Neural cell (in vitro differentiated cells): ENCODE results near the gene MCAT.

Source experiments
- CTCF ChIP-seq: fragments of 450-650 bp; IDR thresholded peaks from 2 replicates; pipeline ENCODE4 v1.5.1; 2014; ENCODE audit warnings: antibody characterized with exemption, mild to moderate bottlenecking, moderate library complexity; ENCODE audit not compliant: poor library complexity, severe bottlenecking
- EZH2 ChIP-seq: fragments of 200-600, 300-800 bp; shearing (Covaris generic), sonication (generic); IDR thresholded peaks from 2 replicates; pipeline ENCODE4 v1.6.1; 2014; ENCODE audit warnings: antibody characterized with exemption, low read length, borderline replicate concordance, mild to moderate bottlenecking; ENCODE audit not compliant: insufficient read depth, poor library complexity, severe bottlenecking
- MXI1 ChIP-seq: fragments of 450-650 bp; conservative IDR thresholded peaks from 2 replicates; pipeline ENCODE4 v1.6.1; 2014; ENCODE audit warnings: antibody characterized with exemption, mild to moderate bottlenecking; ENCODE audit not compliant: poor library complexity, severe bottlenecking
- POLR2AphosphoS5 ChIP-seq: IDR thresholded peaks from 2 replicates; pipeline ENCODE4 v1.6.1; 2012
- RAD21 ChIP-seq: fragments of 450-650 bp; conservative IDR thresholded peaks from 2 replicates; pipeline ENCODE4 v1.6.1; 2014; ENCODE audit warnings: antibody characterized with exemption, mild to moderate bottlenecking, moderate library complexity
- SMC3 ChIP-seq: fragments of 450-650 bp; conservative IDR thresholded peaks from 2 replicates; pipeline ENCODE4 v1.6.1; 2014; ENCODE audit warnings: antibody characterized with exemption, mild to moderate bottlenecking, moderate library complexity; ENCODE audit not compliant: poor library complexity
- TAF1 ChIP-seq: IDR thresholded peaks from 2 replicates; pipeline ENCODE4 v1.6.1; 2012; ENCODE audit warnings: low read depth

GRCh38 chr22:43166132-43166930, 23.1 kb upstream of the MCAT start:
- no peak for TF ChIP-seq EZH2
- TF ChIP-seq CTCF = no peak
- TF ChIP-seq TAF1 = no peak
- TF ChIP-seq POLR2AphosphoS5 = no peak
- no peak for TF ChIP-seq MXI1
- TF ChIP-seq SMC3 = no peak
- TF ChIP-seq RAD21 = no peak
